Endothelial cell of umbilical vein (primary cell): ENCODE measurements around the gene MLPH. TPM values are rescaled to one million over a fixed set of nuclear protein-coding genes. Genes with fewer than 3 reads are reported as not detected.

Experiments
- BruUV-seq: library from RNA; stranded (reverse); fragments of 400-500 nt; replicated peaks from 2 replicates; lab custom pipeline; 2021; lab: Mats Ljungman, UMichigan
- CTCF ChIA-PET: fragments of 300-600, 350-600 bp; sonication (Branson Sonifier 250); formaldehyde crosslinking; loops from one replicate; lab custom pipeline; 2021; ENCODE audit warnings: antibody characterized with exemption, inconsistent platforms; lab: Charles Lee
- POLR2A ChIA-PET: fragments of 300-600, 350-600 bp; sonication (Branson Sonifier 250); formaldehyde crosslinking; loops from one replicate; lab custom pipeline; 2021; ENCODE audit warnings: antibody characterized with exemption, inconsistent platforms; lab: Charles Lee
- DNase-seq: peaks from one replicate; pipeline ENCODE4 v3.0.0-alpha.2; 2011; ENCODE audit warnings: low read depth, low spot score
- FAIRE-seq: peaks from 2 replicates; lab custom pipeline; 2011; peaks lifted over from hg19 to GRCh38; lab: Jason Lieb, UNC
- H2AFZ ChIP-seq: 2 replicates; pipeline ENCODE4 v1.6.0; 2012; ENCODE audit warnings: low read depth, low read length, control low read depth, inconsistent platforms
- H3K27ac ChIP-seq: 2 replicates; pipeline ENCODE4 v1.5.1; 2011; ENCODE audit warnings: low read depth, mild to moderate bottlenecking, control low read depth, low read length, moderate library complexity; ENCODE audit not compliant: insufficient read depth
- H3K27me3 ChIP-seq, 2 experiments: 2 replicates each; pipeline versions ENCODE4 v1.6.0 to v1.6.1; 2011; ENCODE audit warnings: low read length in 2 of 2, mixed read lengths in 1 of 2; ENCODE audit not compliant: control insufficient read depth in 2 of 2, insufficient read depth in 2 of 2
- H3K36me3 ChIP-seq, 2 experiments: 2 replicates in 1 of 2; 3 replicates in 1 of 2; pipeline ENCODE4 v1.5.1; 2011; ENCODE audit warnings: low read length in 2 of 2, mild to moderate bottlenecking in 1 of 2, moderate library complexity in 1 of 2; ENCODE audit not compliant: control insufficient read depth in 2 of 2, insufficient read depth in 2 of 2; ENCODE audit errors: extremely low read depth in 1 of 2
- H3K4me1 ChIP-seq: 3 replicates; pipeline ENCODE4 v1.5.1; 2011; ENCODE audit warnings: mild to moderate bottlenecking, low read length; ENCODE audit not compliant: control insufficient read depth, insufficient read depth; ENCODE audit errors: extremely low read depth
- H3K4me2 ChIP-seq: 2 replicates; pipeline ENCODE4 v1.6.1; 2011; ENCODE audit warnings: low read length, control low read depth, mixed read lengths; ENCODE audit not compliant: insufficient read depth
- H3K4me3 ChIP-seq, 3 experiments: fragments of 200-600 bp in 1 of 3; sonication (generic), shearing (Covaris generic) in 1 of 3; replicated peaks in 1 of 3; 2 replicates each; pipeline ENCODE4 v1.5.1; 2011 to 2016; ENCODE audit warnings: control low read depth in 3 of 3, low read length in 3 of 3, mild to moderate bottlenecking in 2 of 3, inconsistent platforms in 1 of 3, low read depth in 1 of 3, moderate library complexity in 1 of 3; ENCODE audit not compliant: insufficient read depth in 1 of 3
- H3K79me2 ChIP-seq: 2 replicates; pipeline ENCODE4 v1.6.0; 2012; ENCODE audit warnings: low read length, inconsistent platforms; ENCODE audit not compliant: control insufficient read depth, insufficient read depth
- H3K9ac ChIP-seq: replicated peaks from 2 replicates; pipeline ENCODE3; 2011; ENCODE audit warnings: low read length, control low read depth; ENCODE audit not compliant: insufficient read depth; ENCODE audit errors: extremely low read depth
- H3K9me1 ChIP-seq: replicated peaks from 3 replicates; pipeline ENCODE4 v1.6.0; 2011; ENCODE audit warnings: mild to moderate bottlenecking, low read length; ENCODE audit not compliant: control insufficient read depth, insufficient read depth; ENCODE audit errors: extremely low read depth
- H3K9me3 ChIP-seq: replicated peaks from 2 replicates; pipeline ENCODE4 v1.5.1; 2012; ENCODE audit warnings: low read length, inconsistent platforms; ENCODE audit not compliant: control insufficient read depth, insufficient read depth
- H4K20me1 ChIP-seq: replicated peaks from 2 replicates; pipeline ENCODE3; 2011; ENCODE audit warnings: mild to moderate bottlenecking, low read length; ENCODE audit not compliant: control insufficient read depth, insufficient read depth; ENCODE audit errors: extremely low read depth
- CTCF ChIP-seq, 2 donors: IDR thresholded peaks; 1 replicate in 1 of 2; 2 replicates in 1 of 2; pipeline ENCODE4 v1.5.1; 2011; ENCODE audit warnings: low read length in 2 of 2, mild to moderate bottlenecking in 2 of 2, moderate library complexity in 2 of 2, control low read depth in 1 of 2, inconsistent platforms in 1 of 2, low read depth in 1 of 2; ENCODE audit not compliant: insufficient read depth in 1 of 2; ENCODE audit errors: extremely low read depth in 1 of 2
- EZH2 ChIP-seq: IDR thresholded peaks from 2 replicates; pipeline ENCODE4 v1.6.1; 2012; ENCODE audit warnings: borderline replicate concordance, low read depth, mild to moderate bottlenecking, moderate library complexity, low read length, inconsistent platforms; ENCODE audit not compliant: severe bottlenecking
- FOS ChIP-seq: IDR thresholded peaks from 2 replicates; pipeline ENCODE4 v1.6.1; 2011; ENCODE audit warnings: mild to moderate bottlenecking, low read length, moderate library complexity, borderline replicate concordance; ENCODE audit not compliant: insufficient read depth
- GATA2 ChIP-seq: IDR thresholded peaks from 2 replicates; pipeline ENCODE4 v1.7.0; 2011; ENCODE audit warnings: low read depth, mild to moderate bottlenecking, moderate library complexity, mixed read lengths, low read length; ENCODE audit not compliant: insufficient read length, insufficient read depth
- JUN ChIP-seq: IDR thresholded peaks from 2 replicates; pipeline ENCODE4 v1.6.1; 2011; ENCODE audit warnings: borderline replicate concordance, low read depth; ENCODE audit not compliant: insufficient read length, insufficient read depth
- POLR2A ChIP-seq: IDR thresholded peaks from 2 replicates; pipeline ENCODE4 v1.6.1; 2012; ENCODE audit warnings: low read depth, mild to moderate bottlenecking, control low read depth, low read length
- POLR2AphosphoS5 ChIP-seq: IDR thresholded peaks from 2 replicates; pipeline ENCODE4 v1.6.1; 2012; ENCODE audit warnings: low read depth, mild to moderate bottlenecking, control low read depth, low read length, moderate library complexity; ENCODE audit not compliant: insufficient read depth
- dilution Hi-C: fragments of 300-500 bp; cut with MboI; formaldehyde crosslinking; loops from one replicate; pipeline ENCODE4 v1.15.0; 2019; ENCODE audit warnings: low sequenced_read_pairs; ENCODE audit not compliant: extremely low pct_ligation_motif_present
- intact Hi-C: fragments of 100-400 bp; cut with micrococcal nuclease; formaldehyde crosslinking; loops from one replicate; pipeline ENCODE4 v1.10.0; 2022
- polyA plus RNA-seq, 4 experiments: library from polyadenylated mRNA; depleted of rRNA in 3 of 4; stranded (reverse) in 3 of 4; unstranded in 1 of 4; fragments of >200 nt; gene quantifications; 2 replicates each; pipeline versions ENCODE4 v1.2.1 to v1.2.3, GENCODE V29; 2011 to 2012; ENCODE audit warnings: missing spikeins in 1 of 4
- total RNA-seq: library from RNA; stranded (reverse); gene quantifications from 2 replicates; pipeline ENCODE4 v1.2.3, GENCODE V29; 2021

MLPH gene
- total and polyA plus RNA-seq, 2 donors (not counting 3 experiments of a cell fraction or from before 2014, with no cell fraction given): not detected

- Histone ChIP-seq H3K9me3 (no peaks in the 10 kb centered on the region), H3K9me1 (no peaks in the 10 kb centered on the region), H3K36me3 (no peaks in the 10 kb centered on the region), H3K9ac (no peak overlapping the region), H2AFZ (no peak overlapping the region), H3K4me2 (no peak overlapping the region), H3K27ac (no peak overlapping the region), H3K27me3 (no peaks in the 10 kb centered on the region), H3K4me3 (no peak overlapping the region), H4K20me1 (no peaks in the 10 kb centered on the region), H3K4me1 (no peaks in the 10 kb centered on the region), H3K79me2 (no peaks in the 10 kb centered on the region)
- CTCF ChIA-PET: interaction anchor here (1.5 to 3.4 kb wide), 3 partner anchors 11 to 32 kb away, joined by 3 to 15 read pairs (median 8); no protein-coding TSS in a partner anchor
- POLR2A ChIA-PET: no interaction called here
- TF ChIP-seq POLR2AphosphoS5 (no peak), GATA2 (no peak), CTCF (IDR thresholded peaks at IDR 0.05; ENCODE audit: extremely low read depth in 1 of 2, insufficient read depth in 1 of 2, low read depth in 1 of 2, low read length in 2 of 2) (no peak), FOS (no peak), JUN (no peak), EZH2 (no peak), POLR2A (no peak)
- intact Hi-C loops: no loop called here
- no peak for DNase-seq
- BruUV-seq: no TSS peak
- no peak for FAIRE-seq
- dilution Hi-C loops: no loop called here
Observed at GRCh38 chr2:237539681-237540080, 52.6 kb downstream of the MLPH start.
